ENCODE results near the gene SZRD1.

DNA sequence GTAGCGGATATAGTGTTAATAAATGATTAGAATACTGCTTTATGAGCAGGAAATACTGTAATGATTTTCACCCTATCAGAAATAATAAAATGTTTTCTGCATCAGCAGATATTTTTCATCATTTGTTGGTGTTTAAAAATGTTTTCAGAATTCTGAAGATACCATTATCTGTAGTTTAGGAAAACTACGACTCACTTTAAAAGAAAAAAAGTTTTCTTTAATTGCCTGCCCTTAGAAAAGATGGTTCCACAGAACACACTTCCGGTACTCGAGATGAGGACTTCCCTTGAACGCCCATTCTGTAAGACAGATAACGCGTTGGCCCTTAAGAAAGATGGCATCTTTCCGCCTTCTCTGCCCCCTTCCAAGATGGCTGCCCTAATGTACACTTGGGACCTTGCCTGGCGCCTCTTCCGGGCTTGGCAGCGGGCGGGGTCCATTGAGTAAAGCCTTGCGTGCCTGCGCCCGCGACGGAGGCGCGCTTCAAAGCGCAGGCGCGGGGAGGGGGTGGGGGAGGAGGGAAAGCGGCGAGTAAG is at the start of gene SZRD1:
- no peak for TF ChIP-seq ISL1 (CRISPR knock-in tag; IDR thresholded peaks at IDR 0.05)
- TF ChIP-seq TCF4 (CRISPR knock-in tag; IDR thresholded peaks at IDR 0.05; ENCODE audit: borderline replicate concordance), result no peak
- TF ChIP-seq, protein P1, sequence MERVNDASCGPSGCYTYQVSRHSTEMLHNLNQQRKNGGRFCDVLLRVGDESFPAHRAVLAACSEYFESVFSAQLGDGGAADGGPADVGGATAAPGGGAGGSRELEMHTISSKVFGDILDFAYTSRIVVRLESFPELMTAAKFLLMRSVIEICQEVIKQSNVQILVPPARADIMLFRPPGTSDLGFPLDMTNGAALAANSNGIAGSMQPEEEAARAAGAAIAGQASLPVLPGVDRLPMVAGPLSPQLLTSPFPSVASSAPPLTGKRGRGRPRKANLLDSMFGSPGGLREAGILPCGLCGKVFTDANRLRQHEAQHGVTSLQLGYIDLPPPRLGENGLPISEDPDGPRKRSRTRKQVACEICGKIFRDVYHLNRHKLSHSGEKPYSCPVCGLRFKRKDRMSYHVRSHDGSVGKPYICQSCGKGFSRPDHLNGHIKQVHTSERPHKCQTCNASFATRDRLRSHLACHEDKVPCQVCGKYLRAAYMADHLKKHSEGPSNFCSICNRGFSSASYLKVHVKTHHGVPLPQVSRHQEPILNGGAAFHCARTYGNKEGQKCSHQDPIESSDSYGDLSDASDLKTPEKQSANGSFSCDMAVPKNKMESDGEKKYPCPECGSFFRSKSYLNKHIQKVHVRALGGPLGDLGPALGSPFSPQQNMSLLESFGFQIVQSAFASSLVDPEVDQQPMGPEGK (CRISPR knock-in tag; IDR thresholded peaks at IDR 0.05; ENCODE audit: borderline replicate concordance), result no peak
- TF ChIP-seq PPARA (CRISPR knock-in tag; IDR thresholded peaks at IDR 0.05; ENCODE audit: borderline replicate concordance), result no peak
- no peak for TF ChIP-seq ZNF565 (CRISPR knock-in tag; conservative IDR thresholded peaks at IDR 0.05; ENCODE audit: low read depth)
- TF ChIP-seq ZFP3 (CRISPR knock-in tag; IDR thresholded peaks at IDR 0.05), result no peak

All from SK-N-SH treated with all-trans-retinoic acid at 6 μM for 48 hours (cell line).